ENCODE results near the gene F8A2.
"Not testable (repeated sequence)": the region's sequence is repeated elsewhere in the genome, so short reads cannot be mapped to it uniquely, and the experiment has no call there.

F8A2 gene

GRCh38 chrX:155381843-155382528 lies at the start of gene F8A2:
F8A2 (plus strand) TSS chrX:155382095; CDS start chrX:155382115, 20 bp downstream.
- not testable (repeated sequence) for DNase-seq (ENCODE audit: extremely low read depth in 1 of 2, low read depth in 1 of 2)

GRCh38 chrX:155333544-155334100 lies 48.3 kb upstream of the F8A2 start:
- DNase-seq (ENCODE audit: extremely low read depth in 1 of 2, low read depth in 1 of 2), result no peak

- no peak for DNase-seq (ENCODE audit: extremely low read depth in 1 of 2, low read depth in 1 of 2)
These were observed 47.2 kb upstream of the F8A2 start, which contains the start of gene CLIC2 for GRCh38 chrX:155334486-155335336. CLIC2 (minus strand) TSS chrX:155334614; CDS start chrX:155334427, 187 bp downstream.

- not testable (repeated sequence) for DNase-seq (ENCODE audit: extremely low read depth in 1 of 2, low read depth in 1 of 2)
These were observed 46.6 kb upstream of the F8A2 start for GRCh38 chrX:155335337-155335712.

- DNase-seq (ENCODE audit: extremely low read depth in 1 of 2, low read depth in 1 of 2), result not testable (repeated sequence)
These were observed 36.2 kb upstream of the F8A2 start for GRCh38 chrX:155345689-155346088.

- not testable (repeated sequence) for DNase-seq (ENCODE audit: extremely low read depth in 1 of 2, low read depth in 1 of 2)
These were observed 32.4 kb upstream of the F8A2 start for GRCh38 chrX:155349448-155349847.

GRCh38 chrX:155363712-155364111 lies 18.2 kb upstream of the F8A2 start:
- not testable (repeated sequence) for DNase-seq (ENCODE audit: extremely low read depth in 1 of 2, low read depth in 1 of 2)

GRCh38 chrX:155373777-155374458 lies 8.0 kb upstream of the F8A2 start:
- not testable (repeated sequence) for DNase-seq (ENCODE audit: extremely low read depth in 1 of 2, low read depth in 1 of 2)

- DNase-seq (ENCODE audit: extremely low read depth in 1 of 2, low read depth in 1 of 2), result not testable (repeated sequence)
These were observed 2.1 kb upstream of the F8A2 start for GRCh38 chrX:155379802-155380201.

- DNase-seq (ENCODE audit: extremely low read depth in 1 of 2, low read depth in 1 of 2), result not testable (repeated sequence)
These were observed 653 bp downstream of the F8A2 start for GRCh38 chrX:155382529-155382967.

GRCh38 chrX:155389634-155390033 lies 7.7 kb downstream of the F8A2 start:
- DNase-seq (ENCODE audit: extremely low read depth in 1 of 2, low read depth in 1 of 2), result no peak

GRCh38 chrX:155394747-155395276 lies 12.9 kb downstream of the F8A2 start:
- DNase-seq (ENCODE audit: extremely low read depth in 1 of 2, low read depth in 1 of 2), result not testable (repeated sequence)

- DNase-seq (ENCODE audit: extremely low read depth in 1 of 2, low read depth in 1 of 2), result no peak
These were observed 24.5 kb downstream of the F8A2 start for GRCh38 chrX:155406429-155406828.

- DNase-seq (ENCODE audit: extremely low read depth in 1 of 2, low read depth in 1 of 2), result no peak
These were observed 35.9 kb downstream of the F8A2 start for GRCh38 chrX:155417769-155418168.
